SK-N-SH treated with all-trans-retinoic acid at 6 μM for 48 hours (cell line): ENCODE measurements around the gene CCDC183.
"Not testable (repeated sequence)": the region's sequence is repeated elsewhere in the genome, so short reads cannot be mapped to it uniquely, and the experiment has no call there.

Experiments
- ATAC-seq: fragments of 200-7000 bp; cut with Tn5 transposase; 3 replicates; pipeline ENCODE4 v1.9.1; 2020; ENCODE audit warnings: mild to moderate bottlenecking, moderate library complexity
- ARNTL ChIP-seq: fragments of 450-650 bp; formaldehyde crosslinking; IDR thresholded peaks from 2 replicates; pipeline ENCODE4 v1.5.0; 2020; ENCODE audit warnings: low read depth, mild to moderate bottlenecking, moderate library complexity, borderline replicate concordance
- BACH2 ChIP-seq: fragments of 250-450 bp; sonication (Bioruptor Pico); IDR thresholded peaks from 2 replicates; pipeline ENCODE4 v1.9.0; 2021; ENCODE audit warnings: mild to moderate bottlenecking, borderline replicate concordance
- CREB5 ChIP-seq: fragments of 250-450 bp; sonication (Bioruptor Pico); IDR thresholded peaks from 2 replicates; pipeline ENCODE4 v1.5.1; 2020; ENCODE audit warnings: low read depth, mild to moderate bottlenecking, moderate library complexity
- CSDC2 ChIP-seq: fragments of 250-450 bp; sonication (Bioruptor Pico); IDR thresholded peaks from 2 replicates; pipeline ENCODE4 v1.5.0; 2020; ENCODE audit warnings: mild to moderate bottlenecking, moderate library complexity
- CSRNP3 ChIP-seq: fragments of 250-450 bp; sonication (Bioruptor Pico); IDR thresholded peaks from 2 replicates; pipeline ENCODE4 v1.5.1; 2021; ENCODE audit warnings: mild to moderate bottlenecking, moderate library complexity
- ESRRG ChIP-seq: fragments of 250-450 bp; sonication (Bioruptor Pico); IDR thresholded peaks from 2 replicates; pipeline ENCODE4 v1.6.1; 2021; ENCODE audit warnings: mild to moderate bottlenecking
- GLIS3 ChIP-seq: fragments of 250-450 bp; sonication (Bioruptor Pico); IDR thresholded peaks from 2 replicates; pipeline ENCODE4 v1.5.0; 2020; ENCODE audit warnings: mild to moderate bottlenecking, moderate library complexity
- ISL1 ChIP-seq: fragments of 250-450 bp; sonication (Bioruptor Pico); IDR thresholded peaks from 2 replicates; pipeline ENCODE4 v2.1.2; 2022; ENCODE audit warnings: mild to moderate bottlenecking, moderate library complexity
- POU6F1 ChIP-seq: fragments of 250-450 bp; sonication (Bioruptor Pico); IDR thresholded peaks from 2 replicates; pipeline ENCODE4 v1.8.0; 2021; ENCODE audit warnings: low read depth, mild to moderate bottlenecking, moderate library complexity, borderline replicate concordance
- PPARA ChIP-seq: fragments of 250-450 bp; sonication (Bioruptor Pico); IDR thresholded peaks from 2 replicates; pipeline ENCODE4 v1.5.0; 2020; ENCODE audit warnings: mild to moderate bottlenecking, borderline replicate concordance
- RARB ChIP-seq: fragments of 250-450 bp; sonication (Bioruptor Pico); IDR thresholded peaks from 2 replicates; pipeline ENCODE4 v1.8.0; 2021; ENCODE audit warnings: mild to moderate bottlenecking, moderate library complexity
- SNAI2 ChIP-seq: fragments of 250-450 bp; sonication (Bioruptor Pico); IDR thresholded peaks from 2 replicates; pipeline ENCODE4 v1.5.0; 2020; ENCODE audit warnings: mild to moderate bottlenecking, moderate library complexity
- TCF4 ChIP-seq: fragments of 250-450 bp; sonication (Bioruptor Pico); IDR thresholded peaks from 2 replicates; pipeline ENCODE4 v1.8.0; 2021; ENCODE audit warnings: mild to moderate bottlenecking, moderate library complexity, borderline replicate concordance
- TOX ChIP-seq: fragments of 250-450 bp; sonication (Bioruptor Pico); IDR thresholded peaks from 2 replicates; pipeline ENCODE4 v1.8.0; 2021; ENCODE audit warnings: mild to moderate bottlenecking, moderate library complexity, borderline replicate concordance
- TSHZ2 ChIP-seq: fragments of 250-450 bp; sonication (Bioruptor Pico); IDR thresholded peaks from 2 replicates; pipeline ENCODE4 v1.5.0; 2020; ENCODE audit warnings: mild to moderate bottlenecking, moderate library complexity
- ZC3H10 ChIP-seq: fragments of 250-450 bp; sonication (Bioruptor Pico); IDR thresholded peaks from 2 replicates; pipeline ENCODE4 v1.5.1; 2021; ENCODE audit warnings: mild to moderate bottlenecking, moderate library complexity
- ZFP30 ChIP-seq: fragments of 450-650 bp; formaldehyde crosslinking; IDR thresholded peaks from 2 replicates; pipeline ENCODE4 v1.5.0; 2022; ENCODE audit warnings: mild to moderate bottlenecking, moderate library complexity
- ZNF565 ChIP-seq: fragments of 450-650 bp; formaldehyde crosslinking; conservative IDR thresholded peaks from 2 replicates; pipeline ENCODE4 v1.5.0; 2020; ENCODE audit warnings: low read depth, mild to moderate bottlenecking, moderate library complexity
- ZNF70 ChIP-seq: fragments of 450-650 bp; formaldehyde crosslinking; IDR thresholded peaks from 2 replicates; pipeline ENCODE4 v1.5.0; 2020; ENCODE audit warnings: mild to moderate bottlenecking, moderate library complexity
- ZNF8 ChIP-seq: fragments of 450-650 bp; formaldehyde crosslinking; IDR thresholded peaks from 2 replicates; pipeline ENCODE4 v1.5.0; 2020; ENCODE audit warnings: mild to moderate bottlenecking, moderate library complexity

CCDC183 gene

GRCh38 chr9:136799079-136799853, 3.1 kb downstream of the CCDC183 start:
- TF ChIP-seq CSDC2 (no peak), ZFP30 (no peak), ZNF70 (CRISPR knock-in tag) (no peak), CSRNP3 (CRISPR knock-in tag) (no peak), ARNTL (CRISPR knock-in tag) (no peak), PPARA (no peak), ESRRG (no peak), ZNF8 (CRISPR knock-in tag) (no peak), ZNF565 (no peak)
- ATAC-seq: no peak

- TF ChIP-seq TCF4 (CRISPR knock-in tag): no peak
- no peak for TF ChIP-seq ZFP30
- no peak for TF ChIP-seq POU6F1
- no peak for TF ChIP-seq ZNF8 (CRISPR knock-in tag)
- no peak for TF ChIP-seq ZC3H10
- TF ChIP-seq RARB (CRISPR knock-in tag): no peak
- TF ChIP-seq PPARA: no peak
- peak; percentile 76 for ATAC-seq
Observed at GRCh38 chr9:136799854-136800657, 3.9 kb downstream of the CCDC183 start.

- TF ChIP-seq ISL1 (CRISPR knock-in tag): no peak
- no peak for ATAC-seq
Observed at GRCh38 chr9:136802321-136802720, 6.2 kb downstream of the CCDC183 start.

- not testable (repeated sequence) for ATAC-seq
Observed at GRCh38 chr9:136803009-136803550, 6.9 kb downstream of the CCDC183 start.

GRCh38 chr9:136803551-136804508, 7.7 kb downstream of the CCDC183 start:
- ATAC-seq: no peak
- TF ChIP-seq ARNTL (CRISPR knock-in tag): no peak
- no peak for TF ChIP-seq TSHZ2 (CRISPR knock-in tag)
- TF ChIP-seq ZFP30: no peak
- TF ChIP-seq ESRRG: no peak
- TF ChIP-seq CREB5 (CRISPR knock-in tag): no peak
- no peak for TF ChIP-seq TOX (CRISPR knock-in tag)
- no peak for TF ChIP-seq ZNF8 (CRISPR knock-in tag)
- no peak for TF ChIP-seq CSRNP3 (CRISPR knock-in tag)
- TF ChIP-seq ZNF70 (CRISPR knock-in tag): no peak
- no peak for TF ChIP-seq SNAI2
- no peak for TF ChIP-seq RARB (CRISPR knock-in tag)
- no peak for TF ChIP-seq BACH2
- TF ChIP-seq TCF4 (CRISPR knock-in tag): no peak
- TF ChIP-seq POU6F1: no peak
- TF ChIP-seq GLIS3 (CRISPR knock-in tag): no peak
- no peak for TF ChIP-seq PPARA
